ENCODE measurements around the gene GOLGA1. TPM values are rescaled to one million over a fixed set of nuclear protein-coding genes. Genes with fewer than 3 reads are reported as not detected.

Gene GOLGA1
- total and polyA plus RNA-seq, 2 donors = 7.3 to 9.5 TPM

DNA sequence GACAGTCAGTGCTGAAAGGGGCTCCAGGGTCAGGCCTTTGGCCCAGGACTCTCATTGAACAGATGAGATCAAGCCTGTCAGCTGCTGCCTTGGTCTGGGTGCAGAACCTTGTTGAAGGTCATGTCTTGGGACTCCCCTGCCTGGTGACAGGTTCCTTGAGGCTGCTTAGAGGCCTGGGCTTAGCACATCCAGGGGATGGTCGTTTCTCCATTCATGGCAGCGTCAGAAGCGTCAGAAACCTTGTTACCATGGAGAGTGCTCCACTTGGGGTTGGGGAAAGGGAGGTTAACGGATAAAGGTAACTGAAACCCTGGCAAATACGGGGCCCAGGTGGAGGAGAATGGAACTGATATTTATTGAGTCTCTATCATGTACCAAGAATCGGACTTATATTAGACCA lies 70.2 kb downstream of the GOLGA1 start:
- H3K27me3 ChIP-seq (ENCODE audit: control insufficient read depth in 2 of 2, insufficient read depth in 1 of 2, low read length in 1 of 2) = no peaks in the 10 kb centered on the region
- no peak for DNase-seq (ENCODE audit: low read depth in 6 of 9, low spot score in 9 of 9)
- H3K9me3 ChIP-seq (ENCODE audit: control insufficient read depth in 2 of 2, insufficient read depth in 1 of 2, low read length in 1 of 2) = no peaks in the 10 kb centered on the region
- 60% methylated on average over 6 of the region's 6 CpGs for WGBS
- peaks cover 30 to 33% of the 10 kb centered on the region in 2 donors for H3K36me3 ChIP-seq (ENCODE audit: control insufficient read depth in 2 of 2, insufficient read depth in 2 of 2, low read length in 1 of 2)
- H3K4me1 ChIP-seq (ENCODE audit: control insufficient read depth in 2 of 2, insufficient read depth in 2 of 2, low read length in 2 of 2) = peaks cover 18 to 31% of the 10 kb centered on the region in 2 donors
- H3K4me3 ChIP-seq (ENCODE audit: low read length in 2 of 2) = peak overlapping the region; percentile 87 to 91
- peak overlapping the region; percentile 64 to 89 for H3K27ac ChIP-seq (ENCODE audit: low read depth in 1 of 2, low read length in 1 of 2)

DNA sequence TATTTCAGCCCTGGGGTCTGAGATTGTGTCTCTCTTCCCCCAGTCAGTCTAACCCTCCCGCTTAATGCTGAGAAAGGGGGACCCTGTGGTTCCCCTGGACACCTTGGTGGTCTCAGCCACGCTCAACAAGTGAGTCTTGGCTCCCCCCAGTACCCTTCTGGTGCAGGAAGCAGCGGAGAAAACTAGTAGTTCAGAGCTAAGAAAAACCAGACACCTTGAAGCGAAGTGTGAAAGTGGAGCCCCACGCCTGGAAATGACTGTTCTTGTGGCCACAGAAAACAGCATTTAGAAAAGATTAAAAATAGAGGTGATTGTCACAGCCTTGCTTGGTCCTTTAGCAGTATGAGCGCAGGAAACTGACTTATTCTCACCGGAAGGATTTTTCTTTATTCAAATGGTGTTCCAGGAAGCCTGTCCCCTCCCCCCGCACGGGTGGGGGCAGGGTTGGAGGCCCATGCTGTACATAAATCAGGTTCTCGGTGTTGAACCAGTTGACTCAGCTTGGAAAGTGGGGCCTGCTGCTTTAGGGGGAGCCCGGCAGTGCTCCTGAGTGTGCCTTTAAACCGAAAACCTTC lies 70.8 kb downstream of the GOLGA1 start:
- Histone ChIP-seq H3K4me1 (ENCODE audit: control insufficient read depth in 2 of 2, insufficient read depth in 2 of 2, low read length in 2 of 2) (peaks cover 18 to 31% of the 10 kb centered on the region in 2 donors), H3K36me3 (ENCODE audit: control insufficient read depth in 2 of 2, insufficient read depth in 2 of 2, low read length in 1 of 2) (peaks cover 24 to 27% of the 10 kb centered on the region in 2 donors), H3K27me3 (ENCODE audit: control insufficient read depth in 2 of 2, insufficient read depth in 1 of 2, low read length in 1 of 2) (no peaks in the 10 kb centered on the region), H3K27ac (ENCODE audit: low read depth in 1 of 2, low read length in 1 of 2) (peak overlapping the region; percentile 64 to 89), H3K9me3 (ENCODE audit: control insufficient read depth in 2 of 2, insufficient read depth in 1 of 2, low read length in 1 of 2) (no peaks in the 10 kb centered on the region), H3K4me3 (ENCODE audit: low read length in 2 of 2) (peak overlapping the region; percentile 87 to 91)
- DNase-seq (ENCODE audit: low read depth in 6 of 9, low spot score in 9 of 9) = peak in 5 of 9 donors; percentile 32 to 81 (median 56)
- WGBS = 2% methylated on average over 12 of the region's 12 CpGs

DNA sequence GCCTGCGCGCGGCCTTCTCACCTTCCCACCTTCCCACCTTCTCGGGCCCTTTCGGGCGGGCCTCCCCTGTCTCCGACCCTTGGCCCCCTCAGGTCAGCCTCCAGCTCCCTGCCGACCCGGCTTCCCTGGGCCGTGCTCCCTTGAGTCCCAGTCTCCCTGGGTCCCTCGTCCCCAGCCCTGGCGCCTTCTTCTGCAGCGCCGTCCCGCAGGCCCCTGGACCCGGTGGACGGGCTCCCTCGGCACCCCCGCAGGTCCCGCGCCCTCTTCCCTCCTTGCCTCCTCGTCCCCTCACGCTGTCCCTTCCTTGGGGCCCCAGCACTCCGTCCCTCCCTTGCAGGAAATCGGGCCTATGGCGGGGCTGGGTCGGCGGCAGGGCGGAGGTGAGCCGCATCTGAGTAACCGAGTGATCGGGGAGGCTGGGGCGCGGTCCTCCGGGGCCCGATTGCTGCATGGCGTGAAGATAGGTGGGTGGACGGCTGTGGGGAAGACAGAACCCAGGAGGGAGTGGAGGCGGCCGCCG lies 71.4 kb downstream of the GOLGA1 start:
- Histone ChIP-seq H3K27me3 (ENCODE audit: control insufficient read depth in 2 of 2, insufficient read depth in 1 of 2, low read length in 1 of 2) (no peaks in the 10 kb centered on the region), H3K9me3 (ENCODE audit: control insufficient read depth in 2 of 2, insufficient read depth in 1 of 2, low read length in 1 of 2) (no peaks in the 10 kb centered on the region), H3K36me3 (ENCODE audit: control insufficient read depth in 2 of 2, insufficient read depth in 2 of 2, low read length in 1 of 2) (peaks cover 19 to 22% of the 10 kb centered on the region in 2 donors), H3K4me1 (ENCODE audit: control insufficient read depth in 2 of 2, insufficient read depth in 2 of 2, low read length in 2 of 2) (peaks cover 18 to 31% of the 10 kb centered on the region in 2 donors), H3K27ac (ENCODE audit: low read depth in 1 of 2, low read length in 1 of 2) (peak overlapping the region; percentile 64 to 89), H3K4me3 (ENCODE audit: low read length in 2 of 2) (peak overlapping the region; percentile 87 to 91)
- WGBS = under 1% methylated on average over 41 of the region's 41 CpGs
- peak in 1 of 9 donors; percentile 47 for DNase-seq (ENCODE audit: low read depth in 6 of 9, low spot score in 9 of 9)

DNA sequence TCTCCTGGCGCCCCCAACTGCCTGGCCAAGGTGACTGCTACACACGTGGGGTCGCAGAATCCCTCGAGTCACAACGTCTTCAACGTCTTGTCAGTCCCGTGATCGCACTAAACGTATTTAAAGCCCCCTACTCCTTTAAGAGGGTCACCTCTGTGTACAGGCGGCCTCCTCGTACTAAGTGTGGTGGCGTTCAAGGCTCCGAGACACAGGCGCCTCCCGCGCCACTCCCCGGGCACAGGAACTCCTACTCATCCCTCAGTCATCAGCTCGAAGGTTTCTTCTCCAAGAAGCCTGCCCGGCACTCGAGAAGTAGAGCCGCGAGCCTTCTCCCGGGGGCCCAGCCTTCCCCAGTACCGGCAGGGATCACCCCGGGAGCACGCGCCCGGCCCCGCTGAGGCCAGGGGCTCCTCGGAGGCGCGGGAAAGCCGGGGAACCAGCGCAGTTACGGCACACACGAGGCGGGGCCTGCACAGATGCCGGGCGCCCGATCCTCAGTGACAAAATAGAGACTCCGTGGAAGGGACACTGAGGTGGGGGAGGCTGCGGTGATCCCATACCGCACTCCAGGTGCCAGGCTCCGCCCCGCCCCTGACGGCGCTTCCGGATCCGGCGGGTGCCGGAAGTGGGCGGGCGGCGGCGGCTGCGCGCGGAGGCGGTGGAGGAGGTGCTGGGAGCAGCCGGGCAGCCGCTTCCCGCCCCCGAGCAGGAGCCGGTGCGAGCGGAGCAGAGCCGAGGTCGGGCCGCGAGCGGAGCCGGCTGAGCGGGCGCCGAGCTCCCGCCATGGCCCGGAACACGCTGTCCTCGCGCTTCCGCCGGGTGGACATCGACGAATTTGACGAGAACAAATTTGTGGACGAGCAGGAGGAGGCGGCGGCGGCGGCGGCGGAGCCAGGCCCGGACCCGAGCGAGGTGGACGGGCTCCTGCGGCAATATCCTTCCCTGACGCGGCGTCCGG lies 72.1 kb downstream of the GOLGA1 start:
- peaks cover 14 to 18% of the 10 kb centered on the region in 2 donors for H3K36me3 ChIP-seq (ENCODE audit: control insufficient read depth in 2 of 2, insufficient read depth in 2 of 2, low read length in 1 of 2)
- peak in 7 of 9 donors; percentile 70 to 93 (median 85) for DNase-seq (ENCODE audit: low read depth in 6 of 9, low spot score in 9 of 9)
- H3K27me3 ChIP-seq (ENCODE audit: control insufficient read depth in 2 of 2, insufficient read depth in 1 of 2, low read length in 1 of 2) = no peaks in the 10 kb centered on the region
- H3K9me3 ChIP-seq (ENCODE audit: control insufficient read depth in 2 of 2, insufficient read depth in 1 of 2, low read length in 1 of 2) = no peaks in the 10 kb centered on the region
- H3K4me1 ChIP-seq (ENCODE audit: control insufficient read depth in 2 of 2, insufficient read depth in 2 of 2, low read length in 2 of 2) = peaks cover 18 to 31% of the 10 kb centered on the region in 2 donors
- WGBS = under 1% methylated on average over 101 of the region's 101 CpGs
- H3K27ac ChIP-seq (ENCODE audit: low read depth in 1 of 2, low read length in 1 of 2) = peak overlapping the region; percentile 83 to 89
- peak overlapping the region; percentile 87 to 91 for H3K4me3 ChIP-seq (ENCODE audit: low read length in 2 of 2)

DNA sequence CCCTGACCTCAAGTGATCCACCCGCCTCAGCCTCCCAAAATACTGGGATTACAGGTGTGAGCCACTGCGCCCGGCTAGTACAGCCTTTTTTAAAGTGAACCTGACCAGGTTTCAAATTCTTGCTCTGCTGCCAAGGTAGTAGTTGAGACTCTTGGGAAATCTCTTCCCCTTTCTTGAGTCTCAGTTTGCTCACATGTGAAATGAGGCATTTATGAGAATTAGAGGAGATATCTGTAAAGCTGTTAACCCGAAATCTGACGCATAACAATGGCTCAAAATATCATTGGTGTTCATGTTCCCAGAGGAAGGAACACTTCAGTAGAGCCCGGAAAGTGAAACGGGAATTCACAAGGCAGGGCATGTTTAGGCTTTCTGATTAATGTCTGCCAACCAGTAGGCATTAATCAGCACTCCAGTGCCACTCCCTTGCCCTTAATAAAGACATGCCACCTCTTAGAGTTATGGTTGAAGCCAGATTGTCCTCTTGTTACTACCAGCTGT lies 77.5 kb downstream of the GOLGA1 start:
- no peak overlapping the region for H3K4me3 ChIP-seq (ENCODE audit: low read length in 2 of 2)

DNA sequence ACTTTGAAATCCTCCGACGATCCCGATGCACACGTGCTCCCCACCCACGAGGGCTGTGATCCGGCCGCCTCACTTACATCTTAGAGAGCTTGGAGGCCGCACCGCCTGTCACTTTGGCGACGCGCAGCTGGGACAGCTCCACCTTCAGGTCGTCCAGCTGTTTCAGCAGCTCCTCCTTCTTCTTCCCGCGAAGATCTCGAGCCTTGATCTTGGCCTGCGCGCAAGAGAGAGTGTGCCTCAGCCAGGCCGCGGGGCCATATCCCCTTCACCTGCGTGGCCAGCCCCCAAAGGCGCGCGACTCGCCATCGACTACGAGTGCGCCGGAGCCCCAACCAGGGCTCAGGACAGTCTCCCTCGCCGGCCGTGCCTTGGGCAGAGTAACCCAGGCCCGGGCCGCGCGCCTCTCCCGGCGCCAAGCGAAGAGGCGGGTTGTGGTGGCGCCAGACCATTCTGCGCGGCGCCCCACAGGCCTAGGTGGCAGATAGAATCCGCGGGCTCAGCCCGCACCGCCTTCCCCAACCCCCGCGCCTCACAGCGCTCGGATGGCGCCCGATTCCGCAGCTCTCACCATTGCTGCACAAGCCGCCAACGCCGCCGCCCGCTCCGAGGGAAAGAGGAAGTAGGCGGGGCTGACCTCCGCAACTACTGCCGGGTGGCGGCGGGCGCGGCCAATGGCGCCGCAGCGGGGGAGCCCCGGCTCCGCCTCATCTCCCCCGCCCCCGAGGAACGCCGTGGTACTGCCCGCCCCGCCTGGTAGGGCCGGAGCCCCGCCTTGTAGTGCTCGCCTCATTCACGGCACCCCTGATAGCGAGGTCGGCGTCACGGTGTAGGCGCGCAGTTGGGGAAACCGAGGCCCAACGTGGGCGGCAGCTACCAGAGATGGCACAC lies 79.3 kb downstream of the GOLGA1 start, which contains the start of the genes ARPC5L and RPL35:
TSS of gene ARPC5L (plus strand) at position 789 of the 888 bp plus-strand sequence. CDS start 7,161 bp downstream, outside the sequence.
TSS of gene RPL35 (minus strand) at position 616 of the 888 bp plus-strand sequence. CDS start at position 571, 45 bp downstream.
- H3K9me3 ChIP-seq (ENCODE audit: control insufficient read depth in 2 of 2, insufficient read depth in 1 of 2, low read length in 1 of 2) = peaks cover 0 to 4% of the 10 kb centered on the region in 2 donors
- peak within 1 kb of the TSS; percentile 83 to 95 for H3K27ac ChIP-seq (ENCODE audit: low read depth in 1 of 2, low read length in 1 of 2)
- H3K4me1 ChIP-seq (ENCODE audit: control insufficient read depth in 2 of 2, insufficient read depth in 2 of 2, low read length in 2 of 2) = peaks cover 12 to 25% of the 10 kb centered on the region in 2 donors
- H3K36me3 ChIP-seq (ENCODE audit: control insufficient read depth in 2 of 2, insufficient read depth in 2 of 2, low read length in 1 of 2) = peaks cover 33 to 45% of the 10 kb centered on the region in 2 donors
- H3K4me3 ChIP-seq (ENCODE audit: low read length in 2 of 2) = peak within 1 kb of the TSS; percentile 67 to 94
- peak; percentile 80 to 96 (median 89) for DNase-seq (ENCODE audit: low read depth in 6 of 9, low spot score in 9 of 9)
- no peaks in the 10 kb centered on the region for H3K27me3 ChIP-seq (ENCODE audit: control insufficient read depth in 2 of 2, insufficient read depth in 1 of 2, low read length in 1 of 2)
- under 1% methylated on average over 92 of the region's 92 CpGs for WGBS

More for the DNA sequence above, 77.5 kb downstream of the GOLGA1 start:
- Histone ChIP-seq H3K27ac (ENCODE audit: low read depth in 1 of 2, low read length in 1 of 2) (peak overlapping the region; percentile 38 to 56), H3K36me3 (ENCODE audit: control insufficient read depth in 2 of 2, insufficient read depth in 2 of 2, low read length in 1 of 2) (peaks cover 18 to 27% of the 10 kb centered on the region in 2 donors), H3K4me1 (ENCODE audit: control insufficient read depth in 2 of 2, insufficient read depth in 2 of 2, low read length in 2 of 2) (peaks cover 16 to 33% of the 10 kb centered on the region in 2 donors), H3K9me3 (ENCODE audit: control insufficient read depth in 2 of 2, insufficient read depth in 1 of 2, low read length in 1 of 2) (peaks cover 0 to 4% of the 10 kb centered on the region in 2 donors), H3K27me3 (ENCODE audit: control insufficient read depth in 2 of 2, insufficient read depth in 1 of 2, low read length in 1 of 2) (no peaks in the 10 kb centered on the region)
- WGBS = 88% methylated on average over 7 of the region's 7 CpGs
- DNase-seq (ENCODE audit: low read depth in 6 of 9, low spot score in 9 of 9) = no peak

DNA sequence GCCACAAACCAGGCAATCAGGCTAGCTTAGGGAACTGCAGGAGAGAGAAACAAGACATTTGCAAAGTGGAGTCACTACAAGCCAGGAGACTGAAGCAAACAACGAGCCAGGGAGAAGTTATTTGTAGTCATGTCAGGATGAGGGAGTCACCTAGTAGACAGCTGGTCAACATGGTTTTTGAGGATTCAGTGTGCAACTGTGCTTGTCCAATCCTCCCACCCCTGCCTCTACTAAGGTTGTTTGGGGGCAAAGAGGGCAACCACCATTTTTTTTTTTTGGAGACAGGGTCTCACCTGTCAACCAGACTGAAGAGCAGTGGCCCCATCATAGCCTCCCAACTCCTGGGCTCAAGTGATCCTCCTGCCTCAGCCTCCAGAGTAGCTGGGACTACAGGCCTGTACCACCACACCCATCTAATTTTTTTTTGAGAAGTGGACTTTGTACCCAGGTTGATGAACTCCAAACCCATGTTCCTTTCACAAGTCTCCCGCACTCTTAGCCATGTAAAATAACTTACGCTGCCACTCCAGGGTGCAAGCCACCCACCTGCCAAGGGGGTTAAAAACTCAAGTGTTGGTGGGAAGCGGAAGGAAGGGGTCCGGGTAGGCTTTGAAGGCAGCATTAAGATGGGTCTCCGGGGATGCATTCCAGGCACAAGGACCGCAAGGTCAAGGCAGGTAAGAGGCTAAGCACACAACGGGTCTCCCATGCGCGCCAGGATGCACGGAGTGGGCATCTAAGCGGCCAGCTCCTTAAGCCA lies 80.1 kb downstream of the GOLGA1 start:
- Histone ChIP-seq H3K4me3 (ENCODE audit: low read length in 2 of 2) (peak overlapping the region; percentile 67 to 94), H3K36me3 (ENCODE audit: control insufficient read depth in 2 of 2, insufficient read depth in 2 of 2, low read length in 1 of 2) (peaks cover 39 to 51% of the 10 kb centered on the region in 2 donors), H3K27me3 (ENCODE audit: control insufficient read depth in 2 of 2, insufficient read depth in 1 of 2, low read length in 1 of 2) (peaks cover 0 to under 1% of the 10 kb centered on the region in 2 donors), H3K4me1 (ENCODE audit: control insufficient read depth in 2 of 2, insufficient read depth in 2 of 2, low read length in 2 of 2) (peaks cover 12 to 25% of the 10 kb centered on the region in 2 donors), H3K27ac (ENCODE audit: low read depth in 1 of 2, low read length in 1 of 2) (peak overlapping the region; percentile 83 to 95), H3K9me3 (ENCODE audit: control insufficient read depth in 2 of 2, insufficient read depth in 1 of 2, low read length in 1 of 2) (peaks cover 0 to 4% of the 10 kb centered on the region in 2 donors)
- no peak for DNase-seq (ENCODE audit: low read depth in 6 of 9, low spot score in 9 of 9)
- WGBS = 26% methylated on average over 12 of the region's 12 CpGs
